NK-92 (cell line): Measurements from ENCODE around the gene HECA.
"Not testable (repeated sequence)": the region's sequence is repeated elsewhere in the genome, so short reads cannot be mapped to it uniquely, and the experiment has no call there.

Source experiments
- DNase-seq: peaks from one replicate; lab custom pipeline; 2025; ENCODE audit not compliant: unreplicated experiment; lab: John Stamatoyannopoulos, UW

HECA gene

GRCh38 chr6:139201378-139201777 is 66.5 kb downstream of the HECA start:
- no peak for DNase-seq

- no peak for DNase-seq
These were observed 70.1 kb downstream of the HECA start for GRCh38 chr6:139204978-139205377.

DNA sequence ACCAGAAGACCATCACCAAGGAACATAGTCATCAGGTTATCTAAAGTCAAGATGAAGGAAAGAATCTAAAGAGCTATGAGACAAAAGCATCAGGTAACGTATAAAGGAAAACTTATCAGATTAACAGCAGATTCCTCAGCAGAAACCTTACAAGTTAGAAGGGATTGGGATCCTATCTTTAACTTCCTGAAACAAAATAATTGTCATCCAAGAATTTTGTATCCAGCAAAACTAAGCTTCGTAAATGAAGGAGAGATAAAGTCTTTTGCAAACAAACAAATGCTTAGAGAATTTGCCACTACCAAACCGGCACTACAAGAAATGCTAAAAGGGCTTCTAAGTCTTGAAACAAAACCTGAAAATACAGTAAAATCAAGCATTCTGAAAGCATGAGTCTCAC is 71.0 kb downstream of the HECA start:
- DNase-seq = no peak

- DNase-seq = not testable (repeated sequence)
These were observed 75.9 kb downstream of the HECA start for GRCh38 chr6:139210766-139211165.

- DNase-seq = not testable (repeated sequence)
These were observed 77.6 kb downstream of the HECA start for GRCh38 chr6:139212460-139212859.

GRCh38 chr6:139219271-139219729 is 84.4 kb downstream of the HECA start:
- DNase-seq = no peak

DNA sequence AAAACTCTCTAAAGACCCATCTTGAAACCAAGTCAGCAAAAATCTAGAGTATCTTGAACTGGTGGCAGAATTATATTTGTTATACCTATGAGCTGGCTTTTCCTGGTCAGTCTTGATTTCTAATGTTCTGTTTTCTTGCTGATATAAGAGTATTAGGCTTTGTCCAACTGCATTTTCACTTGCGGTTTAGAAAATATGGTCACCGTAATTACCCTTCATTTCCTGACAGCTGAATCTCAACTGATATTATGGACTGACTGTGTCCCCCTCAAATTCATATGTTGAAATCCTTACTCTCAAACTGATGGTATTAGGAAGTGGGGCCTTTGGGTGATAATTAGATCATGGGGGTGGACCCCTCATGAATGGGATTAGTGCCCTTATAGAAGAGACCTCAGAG is 84.9 kb downstream of the HECA start:
- no peak for DNase-seq

DNA sequence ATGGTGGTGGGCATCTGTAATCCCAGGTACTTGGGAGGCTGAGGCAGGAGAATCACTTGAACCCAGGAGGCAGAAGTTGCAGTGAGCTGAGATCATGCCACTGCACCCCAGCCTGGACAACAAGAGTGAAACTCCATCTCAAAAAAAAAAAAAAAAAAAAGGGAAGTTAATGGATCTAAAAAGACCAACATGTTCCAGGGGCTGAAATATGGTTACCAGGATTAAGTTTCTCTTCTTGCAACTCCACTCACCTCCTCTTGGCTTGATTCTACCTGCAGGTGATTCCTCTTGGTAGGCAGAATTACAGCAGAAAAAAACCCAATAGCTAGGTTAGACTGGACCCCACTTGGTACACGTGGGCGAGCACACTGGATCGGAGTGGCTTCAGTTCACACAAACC is 93.5 kb downstream of the HECA start:
- not testable (repeated sequence) for DNase-seq
